GM23248 (cell line): ENCODE measurements around the gene TREX2. TPM values are rescaled to one million over a fixed set of nuclear protein-coding genes. Genes with fewer than 3 reads are reported as not detected.

ENCODE experiments used
- DNase-seq: peaks from one replicate; pipeline ENCODE4 v3.0.0-alpha.2; 2015
- H2AFZ ChIP-seq: fragments of 200-600 bp; sonication (generic); 2 replicates; pipeline ENCODE4 v1.6.1; 2016; ENCODE audit warnings: antibody characterized with exemption
- H3F3A ChIP-seq: fragments of 200-600 bp; sonication (generic); 2 replicates; pipeline ENCODE4 v1.6.1; 2016; ENCODE audit warnings: mild to moderate bottlenecking, antibody characterized with exemption, mixed run types; ENCODE audit not compliant: insufficient read depth
- H3K27ac ChIP-seq: fragments of 200-600 bp; sonication (generic); 2 replicates; pipeline ENCODE4 v1.5.1; 2016; ENCODE audit warnings: mild to moderate bottlenecking
- H3K27me3 ChIP-seq: fragments of 200-600 bp; sonication (generic); replicated peaks from 2 replicates; pipeline ENCODE4 v1.6.1; 2016; ENCODE audit warnings: mild to moderate bottlenecking; ENCODE audit not compliant: insufficient read depth
- H3K36me3 ChIP-seq: fragments of 200-600 bp; sonication (generic); 2 replicates; pipeline ENCODE4 v1.6.1; 2016; ENCODE audit warnings: low read depth, mild to moderate bottlenecking
- H3K4me1 ChIP-seq: fragments of 200-600 bp; sonication (generic); 2 replicates; pipeline ENCODE4 v1.6.1; 2016; ENCODE audit warnings: mild to moderate bottlenecking; ENCODE audit not compliant: insufficient read depth
- H3K4me2 ChIP-seq: fragments of 200-600 bp; sonication (generic); one replicate; pipeline ENCODE4 v1.6.1; 2016; ENCODE audit warnings: mild to moderate bottlenecking; ENCODE audit not compliant: unreplicated experiment
- H3K4me3 ChIP-seq: fragments of 200-600 bp; sonication (generic); 2 replicates; pipeline ENCODE4 v1.5.1; 2016; ENCODE audit warnings: mild to moderate bottlenecking
- H3K79me2 ChIP-seq: fragments of 200-600 bp; sonication (generic); 2 replicates; pipeline ENCODE4 v1.6.1; 2016; ENCODE audit warnings: mild to moderate bottlenecking; ENCODE audit not compliant: insufficient read depth
- H3K9ac ChIP-seq: fragments of 200-600 bp; sonication (generic); 2 replicates; pipeline ENCODE4 v1.6.1; 2016; ENCODE audit warnings: mild to moderate bottlenecking
- H3K9me2 ChIP-seq: fragments of 200-600 bp; sonication (generic); 2 replicates; pipeline ENCODE4 v1.6.1; 2016; ENCODE audit warnings: mixed run types, mild to moderate bottlenecking, moderate library complexity; ENCODE audit not compliant: insufficient read depth
- H3K9me3 ChIP-seq: fragments of 200-600 bp; sonication (generic); one replicate; pipeline ENCODE4 v1.6.1; 2017; ENCODE audit warnings: low read depth
- H4K20me1 ChIP-seq: fragments of 200-600 bp; sonication (generic); 2 replicates; pipeline ENCODE4 v1.6.0; 2016; ENCODE audit not compliant: insufficient read depth
- EZH2 ChIP-seq: fragments of 200-600 bp; sonication (generic); IDR thresholded peaks from 2 replicates; pipeline ENCODE4 v1.6.1; 2018; ENCODE audit warnings: antibody characterized with exemption, mild to moderate bottlenecking; ENCODE audit not compliant: insufficient read depth, poor library complexity, severe bottlenecking
- EZH2phosphoT487 ChIP-seq: fragments of 200-600 bp; sonication (generic); IDR thresholded peaks from 2 replicates; pipeline ENCODE4 v1.6.1; 2018; ENCODE audit warnings: antibody characterized with exemption, moderate library complexity, mild to moderate bottlenecking, low read depth; ENCODE audit not compliant: insufficient read depth
- WGBS, 2 experiments: methylation state at CpG; one replicate each; pipeline ENCODE4 v1.1.6; 2015 to 2017; ENCODE audit warnings: low lambda C conversion rate in 2 of 2, low coverage in 1 of 2; ENCODE audit errors: missing lambda C conversion rate in 2 of 2; 5-methylcytosine and 5-hydroxymethylcytosine counted together
- in situ Hi-C: fragments of 300-500 bp; cut with MboI; formaldehyde crosslinking; loops from 2 replicates; pipeline ENCODE4 v1.15.0; 2020
- polyA plus RNA-seq: library from polyadenylated mRNA; unstranded; fragments of >200 nt; fragmentation: Nextera tagmentation; extraction: Ambion mirVana; gene quantifications from 2 replicates; pipeline ENCODE4 v1.2.1, GENCODE V29; 2016
- total RNA-seq: library from RNA; depleted of rRNA; stranded (reverse); fragments of >200 nt; shearing (Covaris generic); gene quantifications from 2 replicates; pipeline ENCODE4 v1.2.3, GENCODE V29; 2014

Gene TREX2
- total and polyA plus RNA-seq, 2 experiments from 2014 or later = 0.24 to 0.76 TPM

DNA sequence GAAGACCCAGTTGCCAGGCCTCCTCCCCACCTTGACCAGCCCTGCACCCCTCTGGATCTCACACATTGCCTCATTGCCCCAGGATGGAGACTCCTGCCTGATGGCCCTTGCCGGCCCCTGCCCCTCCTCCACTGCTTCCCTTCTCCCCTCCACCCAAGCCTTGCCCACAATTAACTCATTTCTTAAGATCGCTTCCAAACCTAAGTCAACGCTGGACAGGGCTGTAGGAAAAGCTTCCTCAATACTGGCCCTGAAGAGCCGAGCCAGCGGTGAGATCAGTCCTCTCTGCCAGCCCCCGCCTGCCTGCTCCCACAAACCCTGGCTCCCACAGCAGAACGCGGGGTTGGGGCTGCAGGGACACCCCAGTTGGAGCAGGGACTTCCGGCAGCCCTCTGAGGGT, 32.0 kb upstream of the TREX2 start:
- Histone ChIP-seq H3K9ac (peak overlapping the region; percentile 54; the same call in 1 of the 2 replicates), H3K27ac (peak overlapping the region; percentile 77), H3K4me3 (no peak overlapping the region), H3K27me3 (no peaks in the 10 kb centered on the region), H3K9me2 (no peaks in the 10 kb centered on the region), H3F3A (0 out of 2 replicates have a peak, but pooled peaks cover 4% of the 10 kb centered on the region), H3K4me1 (peaks cover 28% of the 10 kb centered on the region), H3K4me2 (peak overlapping the region; percentile 48), H3K36me3 (no peaks in the 10 kb centered on the region), H3K9me3 (no peaks in the 10 kb centered on the region), H3K79me2 (no peaks in the 10 kb centered on the region), H4K20me1 (no peaks in the 10 kb centered on the region), H2AFZ (no peak overlapping the region)
- WGBS, 2 experiments = 1 to 7% methylated on average over 3 to 9 of the region's 9 CpGs
- TF ChIP-seq EZH2 (no peak), EZH2phosphoT487 (no peak)
- DNase-seq = peak; percentile 78
- in situ Hi-C loops = no loop called here

DNA sequence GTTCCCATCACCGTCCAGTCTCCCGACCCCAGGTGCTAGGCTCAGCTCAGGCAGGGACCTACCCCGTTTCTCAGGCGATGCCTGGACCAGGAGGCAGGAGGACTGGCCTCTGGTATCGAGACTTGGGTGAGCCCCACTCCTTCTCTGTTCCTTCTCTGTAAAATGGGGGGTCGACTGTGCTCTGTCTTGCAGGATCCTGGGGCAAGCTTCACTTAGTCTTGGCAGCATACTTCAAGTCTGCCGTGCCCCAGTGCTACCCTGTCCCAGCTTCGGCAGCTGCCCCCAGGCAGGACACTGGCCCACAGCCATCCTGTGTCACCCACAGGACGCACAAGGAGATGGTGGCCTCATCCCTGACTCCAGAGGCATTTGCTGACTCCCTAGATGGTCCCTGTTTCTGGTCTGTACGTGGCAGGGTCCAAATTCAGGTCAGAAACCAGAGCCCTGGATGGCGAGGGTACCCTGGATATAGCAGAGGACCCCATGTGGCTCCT, 31.6 kb upstream of the TREX2 start:
- H3F3A ChIP-seq = 0 out of 2 replicates have a peak, but pooled peaks cover 4% of the 10 kb centered on the region
- H3K79me2 ChIP-seq = no peaks in the 10 kb centered on the region
- peak overlapping the region; percentile 77 for H3K27ac ChIP-seq
- no peaks in the 10 kb centered on the region for H3K27me3 ChIP-seq
- H3K9me2 ChIP-seq = no peaks in the 10 kb centered on the region
- H3K4me2 ChIP-seq = peak overlapping the region; percentile 48
- H3K4me3 ChIP-seq = peak overlapping the region; percentile 18; the same call in 1 of the 2 replicates
- H2AFZ ChIP-seq = no peak overlapping the region
- H3K9ac ChIP-seq = peak overlapping the region; percentile 54
- no peaks in the 10 kb centered on the region for H3K36me3 ChIP-seq
- no peak for DNase-seq
- H3K9me3 ChIP-seq = no peaks in the 10 kb centered on the region
- no peaks in the 10 kb centered on the region for H4K20me1 ChIP-seq
- H3K4me1 ChIP-seq = peaks cover 28% of the 10 kb centered on the region
- TF ChIP-seq EZH2 (no peak), EZH2phosphoT487 (no peak)
- 9 to 10% methylated on average over 7 to 10 of the region's 11 CpGs for WGBS, 2 experiments
- in situ Hi-C loops = no loop called here

DNA sequence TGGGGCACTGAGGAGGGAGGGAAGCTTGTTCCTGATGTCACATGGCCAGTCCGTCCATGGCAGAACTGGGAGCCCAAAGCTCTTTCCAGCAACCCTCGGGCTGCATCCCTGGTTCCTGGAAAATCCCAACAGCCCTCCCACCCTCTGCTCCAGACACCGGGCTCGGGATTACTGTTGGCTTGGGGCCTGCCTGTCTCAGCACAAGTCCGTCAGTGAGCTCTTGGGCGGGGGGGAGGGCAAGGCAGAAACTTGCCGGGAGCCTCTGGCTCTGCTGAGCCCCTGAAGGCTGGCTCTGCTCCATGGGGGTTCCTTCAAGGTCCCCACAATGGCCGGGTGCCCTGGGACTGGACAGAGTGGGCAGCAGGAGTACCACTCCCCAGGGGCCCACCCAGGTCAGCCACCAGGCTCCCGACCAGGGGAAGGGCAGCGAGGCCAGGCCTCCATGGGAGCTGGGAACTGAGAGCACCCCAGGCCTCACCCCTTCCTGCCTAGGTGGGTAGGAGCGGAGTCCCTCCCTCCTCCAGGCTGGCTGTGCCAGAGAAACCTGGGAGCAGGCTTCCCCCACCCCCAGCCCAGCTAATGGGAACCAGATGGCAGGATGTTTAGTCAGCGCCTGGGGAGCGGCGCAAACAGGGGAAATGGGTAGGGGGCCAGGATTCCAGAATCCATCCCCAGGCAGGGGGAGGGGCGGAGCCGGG, 31.0 kb upstream of the TREX2 start:
- Histone ChIP-seq H3K27me3 (no peaks in the 10 kb centered on the region), H3K4me3 (peak overlapping the region; percentile 18; the same call in 1 of the 2 replicates), H3K9ac (peak overlapping the region; percentile 54), H3K9me2 (no peaks in the 10 kb centered on the region), H3K9me3 (no peaks in the 10 kb centered on the region), H3K4me1 (peaks cover 28% of the 10 kb centered on the region), H2AFZ (no peak overlapping the region), H3F3A (0 out of 2 replicates have a peak, but pooled peaks cover 4% of the 10 kb centered on the region), H3K36me3 (no peaks in the 10 kb centered on the region), H3K79me2 (no peaks in the 10 kb centered on the region), H4K20me1 (no peaks in the 10 kb centered on the region), H3K27ac (peak overlapping the region; percentile 77), H3K4me2 (peak overlapping the region; percentile 48)
- DNase-seq = peak; percentile 66
- 0 to 3% methylated on average over 3 to 6 of the region's 16 CpGs for WGBS, 2 experiments
- TF ChIP-seq EZH2 (no peak), EZH2phosphoT487 (no peak)
- in situ Hi-C loops = no loop called here

DNA sequence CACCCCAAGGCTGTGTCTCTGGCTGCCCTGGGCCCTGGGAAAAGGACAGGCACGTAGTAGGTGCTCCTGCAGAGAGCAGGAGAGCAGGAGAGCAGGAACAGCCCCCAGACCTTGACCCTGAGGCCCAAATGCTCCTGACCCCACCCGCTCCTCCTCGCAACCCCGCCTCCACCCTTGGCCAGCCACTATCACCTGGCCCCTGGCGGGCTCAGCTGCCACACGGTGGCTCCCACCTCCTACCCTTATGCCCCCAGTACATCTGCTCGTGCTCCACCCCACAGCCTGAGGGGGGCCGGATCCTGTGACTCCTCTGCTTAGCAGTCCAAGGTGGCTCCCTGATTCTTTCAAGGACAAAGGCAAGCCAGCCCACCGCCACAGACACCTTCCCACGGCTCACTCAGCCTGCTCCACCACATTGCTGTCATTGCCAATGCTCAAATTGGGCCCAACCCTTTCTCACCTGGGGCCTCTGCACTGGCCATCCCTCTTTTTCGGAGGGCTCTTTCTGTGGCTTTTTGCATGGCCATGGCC, 30.0 kb upstream of the TREX2 start:
- H3K9ac ChIP-seq = no peak overlapping the region
- no peak for DNase-seq
- H3K27ac ChIP-seq = peak overlapping the region; percentile 77; the same call in 1 of the 2 replicates
- no peak overlapping the region for H3K4me2 ChIP-seq
- WGBS, 2 experiments = 79 to 100% methylated on average over 4 to 7 of the region's 11 CpGs
- H3K4me1 ChIP-seq = peaks cover 28% of the 10 kb centered on the region
- TF ChIP-seq EZH2phosphoT487 = no peak
- TF ChIP-seq EZH2 = no peak
- no peaks in the 10 kb centered on the region for H3K36me3 ChIP-seq
- H3K9me3 ChIP-seq = no peaks in the 10 kb centered on the region
- no peaks in the 10 kb centered on the region for H3K79me2 ChIP-seq
- in situ Hi-C loops = no loop called here
- no peak overlapping the region for H3K4me3 ChIP-seq
- H3F3A ChIP-seq = 0 out of 2 replicates have a peak, but pooled peaks cover 4% of the 10 kb centered on the region
- no peak overlapping the region for H2AFZ ChIP-seq
- no peaks in the 10 kb centered on the region for H3K9me2 ChIP-seq
- H4K20me1 ChIP-seq = no peaks in the 10 kb centered on the region
- H3K27me3 ChIP-seq = no peaks in the 10 kb centered on the region
